Measurements from ENCODE around the gene PALLD. TPM values are rescaled to one million over a fixed set of nuclear protein-coding genes. Genes with fewer than 3 reads are reported as not detected.

PALLD gene
- total RNA-seq, 6 experiments from 2014 or later, result 7.7 to 81.6 (median 24.8) TPM

- intact Hi-C loops (cut with DNase I), result no loop called here
- Histone ChIP-seq H3K27me3 (no peaks in the 10 kb centered on the region), H3K4me1 (no peaks in the 10 kb centered on the region), H3K4me3 (no peak overlapping the region), H3K36me3 (no peaks in the 10 kb centered on the region), H3K9me3 (no peaks in the 10 kb centered on the region), H3K27ac (no peak overlapping the region)
- DNase-seq (no peak), ATAC-seq (no peak)
- TF ChIP-seq POLR2A (IDR thresholded peaks at IDR 0.05) (no peak), CTCF (IDR thresholded peaks at IDR 0.05) (no peak)
- WGBS (ENCODE audit: insufficient coverage, low coverage, low lambda C conversion rate, missing lambda C conversion rate), result 76% methylated on average over 3 of the region's 4 CpGs
These were observed 210.4 kb downstream of the PALLD start for GRCh38 chr4:168707205-168707604.

- DNase-seq (no peak), ATAC-seq (no peak)
- Histone ChIP-seq H3K9me3 (no peaks in the 10 kb centered on the region), H3K4me1 (no peaks in the 10 kb centered on the region), H3K27me3 (no peaks in the 10 kb centered on the region), H3K36me3 (no peaks in the 10 kb centered on the region), H3K27ac (no peak overlapping the region), H3K4me3 (no peak overlapping the region)
- intact Hi-C loops (cut with DNase I), result no loop called here
- TF ChIP-seq CTCF (IDR thresholded peaks at IDR 0.05) (no peak), POLR2A (IDR thresholded peaks at IDR 0.05) (no peak)
- WGBS (ENCODE audit: insufficient coverage, low coverage, low lambda C conversion rate, missing lambda C conversion rate), result 91% methylated on average over 4 of the region's 4 CpGs
These were observed 211.3 kb downstream of the PALLD start for GRCh38 chr4:168708108-168708507.

GRCh38 chr4:168710353-168710946, 213.6 kb downstream of the PALLD start:
- ATAC-seq (peak; percentile 73 to 92 (median 78)), DNase-seq (no peak)
- Histone ChIP-seq H3K4me3 (no peak overlapping the region), H3K27me3 (no peaks in the 10 kb centered on the region), H3K27ac (no peak overlapping the region), H3K36me3 (no peaks in the 10 kb centered on the region), H3K4me1 (no peaks in the 10 kb centered on the region), H3K9me3 (no peaks in the 10 kb centered on the region)
- TF ChIP-seq POLR2A (IDR thresholded peaks at IDR 0.05) (no peak), CTCF (IDR thresholded peaks at IDR 0.05) (peak; percentile 50 to 65 (median 58))
- 30% methylated on average over 3 of the region's 3 CpGs for WGBS (ENCODE audit: insufficient coverage, low coverage, low lambda C conversion rate, missing lambda C conversion rate)
- intact Hi-C loops (cut with DNase I), result no loop called here

- intact Hi-C loops (cut with DNase I), result no loop called here
- Histone ChIP-seq H3K9me3 (no peaks in the 10 kb centered on the region), H3K4me1 (no peaks in the 10 kb centered on the region), H3K27me3 (no peaks in the 10 kb centered on the region), H3K27ac (no peak overlapping the region), H3K36me3 (no peaks in the 10 kb centered on the region), H3K4me3 (no peak overlapping the region)
- ATAC-seq, result no peak
- 55% methylated on average over 11 of the region's 11 CpGs for WGBS (ENCODE audit: insufficient coverage, low coverage, low lambda C conversion rate, missing lambda C conversion rate)
- TF ChIP-seq CTCF (IDR thresholded peaks at IDR 0.05), result no peak
- DNase-seq, result no peak
These were observed 214.6 kb downstream of the PALLD start for GRCh38 chr4:168711197-168712140.

Measured in right lobe of liver (tissue), 6 donors.